Hepatocyte (in vitro differentiated cells): Measurements from ENCODE around the gene FCHO1.

ENCODE experiments used
- EZH2 ChIP-seq: fragments of 200-600 bp; sonication (generic); IDR thresholded peaks from 2 replicates; pipeline ENCODE4 v1.6.1; 2016; ENCODE audit warnings: antibody characterized with exemption, mild to moderate bottlenecking, borderline replicate concordance
- EZH2phosphoT487 ChIP-seq: fragments of 200-600 bp; sonication (generic); IDR thresholded peaks from one replicate; pipeline ENCODE4 v1.6.1; 2018; ENCODE audit warnings: antibody characterized with exemption, mild to moderate bottlenecking, low read depth, moderate library complexity; ENCODE audit not compliant: unreplicated experiment, severe bottlenecking
- TF ChIP-seq, protein P1 (sequence below): fragments of 200-600 bp; sonication (generic); IDR thresholded peaks from 2 replicates; pipeline ENCODE4 v1.5.1; 2016; ENCODE audit warnings: antibody characterized with exemption, mild to moderate bottlenecking; ENCODE audit not compliant: poor library complexity

GRCh38 chr19:17749912-17750317, 1.4 kb upstream of the FCHO1 start:
- TF ChIP-seq, protein P1, sequence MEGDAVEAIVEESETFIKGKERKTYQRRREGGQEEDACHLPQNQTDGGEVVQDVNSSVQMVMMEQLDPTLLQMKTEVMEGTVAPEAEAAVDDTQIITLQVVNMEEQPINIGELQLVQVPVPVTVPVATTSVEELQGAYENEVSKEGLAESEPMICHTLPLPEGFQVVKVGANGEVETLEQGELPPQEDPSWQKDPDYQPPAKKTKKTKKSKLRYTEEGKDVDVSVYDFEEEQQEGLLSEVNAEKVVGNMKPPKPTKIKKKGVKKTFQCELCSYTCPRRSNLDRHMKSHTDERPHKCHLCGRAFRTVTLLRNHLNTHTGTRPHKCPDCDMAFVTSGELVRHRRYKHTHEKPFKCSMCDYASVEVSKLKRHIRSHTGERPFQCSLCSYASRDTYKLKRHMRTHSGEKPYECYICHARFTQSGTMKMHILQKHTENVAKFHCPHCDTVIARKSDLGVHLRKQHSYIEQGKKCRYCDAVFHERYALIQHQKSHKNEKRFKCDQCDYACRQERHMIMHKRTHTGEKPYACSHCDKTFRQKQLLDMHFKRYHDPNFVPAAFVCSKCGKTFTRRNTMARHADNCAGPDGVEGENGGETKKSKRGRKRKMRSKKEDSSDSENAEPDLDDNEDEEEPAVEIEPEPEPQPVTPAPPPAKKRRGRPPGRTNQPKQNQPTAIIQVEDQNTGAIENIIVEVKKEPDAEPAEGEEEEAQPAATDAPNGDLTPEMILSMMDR: no peak
- no peak for TF ChIP-seq EZH2
- TF ChIP-seq EZH2phosphoT487: no peak
